ENCODE data around the gene CRACDL.

Gene CRACDL

GRCh38 chr2:98815795-98816194 lies 120.2 kb downstream of the CRACDL start:
- H3K4me3 ChIP-seq (replicated peaks; ENCODE audit: low read depth, low read length): no peak overlapping the region
- no peak for TF ChIP-seq CTCF (IDR thresholded peaks at IDR 0.05; ENCODE audit: low read depth, low read length, missing control alignments)
- DNase-seq (ENCODE audit: extremely low read depth, low read depth): no peak

GRCh38 chr2:98811766-98812165 lies 124.3 kb downstream of the CRACDL start:
- H3K4me3 ChIP-seq (replicated peaks; ENCODE audit: low read depth, low read length): no peak overlapping the region
- no peak for TF ChIP-seq CTCF (IDR thresholded peaks at IDR 0.05; ENCODE audit: low read depth, low read length, missing control alignments)
- DNase-seq (ENCODE audit: extremely low read depth, low read depth): no peak

GRCh38 chr2:98810588-98810928 lies 125.5 kb downstream of the CRACDL start:
- no peak for TF ChIP-seq CTCF (IDR thresholded peaks at IDR 0.05; ENCODE audit: low read depth, low read length, missing control alignments)
- no peak overlapping the region for H3K4me3 ChIP-seq (replicated peaks; ENCODE audit: low read depth, low read length)
- DNase-seq (ENCODE audit: extremely low read depth, low read depth): no peak

GRCh38 chr2:98809878-98810587 lies 126.0 kb downstream of the CRACDL start:
- no peak overlapping the region for H3K4me3 ChIP-seq (replicated peaks; ENCODE audit: low read depth, low read length)
- no peak for DNase-seq (ENCODE audit: extremely low read depth, low read depth)
- TF ChIP-seq CTCF (IDR thresholded peaks at IDR 0.05; ENCODE audit: low read depth, low read length, missing control alignments): no peak

GRCh38 chr2:98809116-98809515 lies 126.9 kb downstream of the CRACDL start:
- DNase-seq (ENCODE audit: extremely low read depth, low read depth): no peak
- TF ChIP-seq CTCF (IDR thresholded peaks at IDR 0.05; ENCODE audit: low read depth, low read length, missing control alignments): no peak
- H3K4me3 ChIP-seq (replicated peaks; ENCODE audit: low read depth, low read length): no peak overlapping the region

GRCh38 chr2:98808546-98808945 lies 127.5 kb downstream of the CRACDL start:
- no peak for DNase-seq (ENCODE audit: extremely low read depth, low read depth)
- TF ChIP-seq CTCF (IDR thresholded peaks at IDR 0.05; ENCODE audit: low read depth, low read length, missing control alignments): no peak
- no peak overlapping the region for H3K4me3 ChIP-seq (replicated peaks; ENCODE audit: low read depth, low read length)

GRCh38 chr2:98807929-98808328 lies 128.1 kb downstream of the CRACDL start:
- no peak for DNase-seq (ENCODE audit: extremely low read depth, low read depth)
- no peak overlapping the region for H3K4me3 ChIP-seq (replicated peaks; ENCODE audit: low read depth, low read length)
- no peak for TF ChIP-seq CTCF (IDR thresholded peaks at IDR 0.05; ENCODE audit: low read depth, low read length, missing control alignments)
